Measurements from ENCODE around the gene CA10. TPM values are rescaled to one million over a fixed set of nuclear protein-coding genes. Genes with fewer than 3 reads are reported as not detected.

Gene CA10
- total RNA-seq, 1 donor from 2014 or later: not detected

- H3K4me3 Mint-ChIP-seq (ENCODE audit: unreplicated experiment): no peak overlapping the region
- peaks cover 2% of the 10 kb centered on the region for H3K9me3 Mint-ChIP-seq (ENCODE audit: low read depth)
- H3K4me1 Mint-ChIP-seq (ENCODE audit: low read depth): no peaks in the 10 kb centered on the region
Measured at GRCh38 chr17:51674579-51675255, 483.8 kb downstream of the CA10 start.

GRCh38 chr17:51673070-51673469, 485.4 kb downstream of the CA10 start:
- H3K36me3 Mint-ChIP-seq (ENCODE audit: low read depth): no peaks in the 10 kb centered on the region
- H3K27ac Mint-ChIP-seq (ENCODE audit: unreplicated experiment): no peak overlapping the region
- DNase-seq (ENCODE audit: low spot score): no peak
- peaks cover 2% of the 10 kb centered on the region for H3K9me3 Mint-ChIP-seq (ENCODE audit: low read depth)
- H3K4me1 Mint-ChIP-seq (ENCODE audit: low read depth): no peaks in the 10 kb centered on the region
- no peak for TF ChIP-seq CTCF (IDR thresholded peaks at IDR 0.05)
- no peak overlapping the region for H3K4me3 Mint-ChIP-seq (ENCODE audit: unreplicated experiment)
- H3K27me3 Mint-ChIP-seq (ENCODE audit: low read depth): no peaks in the 10 kb centered on the region

More at GRCh38 chr17:51674579-51675255, 483.8 kb downstream of the CA10 start:
- Mint-ChIP-seq H3K27ac (ENCODE audit: unreplicated experiment) (no peak overlapping the region), H3K36me3 (ENCODE audit: low read depth) (no peaks in the 10 kb centered on the region), H3K27me3 (ENCODE audit: low read depth) (no peaks in the 10 kb centered on the region)
- DNase-seq (ENCODE audit: low spot score): no peak
- TF ChIP-seq CTCF (IDR thresholded peaks at IDR 0.05): no peak

- H3K4me3 Mint-ChIP-seq (ENCODE audit: unreplicated experiment): no peak overlapping the region
Measured at GRCh38 chr17:51672065-51672464, 486.4 kb downstream of the CA10 start.

GRCh38 chr17:51670899-51671298, 487.6 kb downstream of the CA10 start:
- Mint-ChIP-seq H3K4me3 (ENCODE audit: unreplicated experiment) (no peak overlapping the region), H3K9me3 (ENCODE audit: low read depth) (peaks cover 2% of the 10 kb centered on the region), H3K4me1 (ENCODE audit: low read depth) (no peaks in the 10 kb centered on the region), H3K27ac (ENCODE audit: unreplicated experiment) (no peak overlapping the region), H3K36me3 (ENCODE audit: low read depth) (no peaks in the 10 kb centered on the region), H3K27me3 (ENCODE audit: low read depth) (no peaks in the 10 kb centered on the region)
- no peak for DNase-seq (ENCODE audit: low spot score)
- no peak for TF ChIP-seq CTCF (IDR thresholded peaks at IDR 0.05)

More at GRCh38 chr17:51672065-51672464, 486.4 kb downstream of the CA10 start:
- Mint-ChIP-seq H3K36me3 (ENCODE audit: low read depth) (no peaks in the 10 kb centered on the region), H3K9me3 (ENCODE audit: low read depth) (peaks cover 2% of the 10 kb centered on the region), H3K27me3 (ENCODE audit: low read depth) (no peaks in the 10 kb centered on the region), H3K4me1 (ENCODE audit: low read depth) (no peaks in the 10 kb centered on the region), H3K27ac (ENCODE audit: unreplicated experiment) (no peak overlapping the region)
- DNase-seq (ENCODE audit: low spot score): no peak
- no peak for TF ChIP-seq CTCF (IDR thresholded peaks at IDR 0.05)

GRCh38 chr17:51668963-51669246, 489.6 kb downstream of the CA10 start:
- Mint-ChIP-seq H3K36me3 (ENCODE audit: low read depth) (no peaks in the 10 kb centered on the region), H3K4me1 (ENCODE audit: low read depth) (no peaks in the 10 kb centered on the region), H3K9me3 (ENCODE audit: low read depth) (peaks cover 2% of the 10 kb centered on the region), H3K27me3 (ENCODE audit: low read depth) (no peaks in the 10 kb centered on the region), H3K4me3 (ENCODE audit: unreplicated experiment) (no peak overlapping the region), H3K27ac (ENCODE audit: unreplicated experiment) (no peak overlapping the region)
- peak; percentile 78 for DNase-seq (ENCODE audit: low spot score)
- TF ChIP-seq CTCF (IDR thresholded peaks at IDR 0.05): no peak

Data from chondrocyte (in vitro differentiated cells).